ENCODE data around the gene CCPG1.

CCPG1 gene

DNA sequence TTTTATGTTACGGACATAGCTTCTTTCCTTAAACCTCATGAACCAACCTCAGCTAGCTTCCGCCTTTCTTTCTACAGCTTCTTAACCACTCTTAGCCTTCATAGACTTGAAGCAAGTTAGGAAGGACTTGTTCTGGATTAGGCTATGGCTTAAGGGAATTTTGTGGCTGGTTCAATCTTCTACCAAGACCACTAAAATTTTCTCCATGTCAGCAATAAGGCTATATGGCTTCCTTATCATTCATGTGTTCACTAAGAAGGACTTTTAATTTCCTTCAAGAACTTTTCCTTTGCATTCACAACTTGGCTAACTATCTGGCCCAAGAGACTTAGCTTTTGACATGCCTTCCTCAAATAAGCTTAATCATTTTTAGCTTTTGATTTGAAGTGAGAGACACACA lies 24.5 kb downstream of the CCPG1 start:
- DNase-seq = no peak

DNA sequence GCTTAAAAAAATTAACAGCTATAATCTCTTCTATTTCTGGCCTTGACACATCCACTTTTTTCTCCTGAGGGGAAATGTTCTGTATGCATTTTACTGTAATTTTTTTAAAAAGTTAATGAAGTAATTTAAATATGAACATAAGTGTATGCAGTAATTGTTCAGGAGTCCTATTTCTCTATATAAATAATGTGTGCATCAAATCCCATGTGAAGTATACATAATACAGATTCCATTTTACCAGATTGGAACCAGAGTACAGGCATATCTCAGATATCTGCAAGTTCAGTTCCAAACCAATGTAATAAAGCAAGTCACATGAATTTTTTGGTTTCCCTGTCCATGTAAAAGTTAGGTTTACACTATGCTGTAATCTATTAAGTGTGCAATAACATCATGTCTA lies 26.6 kb downstream of the CCPG1 start:
- DNase-seq = no peak

DNA sequence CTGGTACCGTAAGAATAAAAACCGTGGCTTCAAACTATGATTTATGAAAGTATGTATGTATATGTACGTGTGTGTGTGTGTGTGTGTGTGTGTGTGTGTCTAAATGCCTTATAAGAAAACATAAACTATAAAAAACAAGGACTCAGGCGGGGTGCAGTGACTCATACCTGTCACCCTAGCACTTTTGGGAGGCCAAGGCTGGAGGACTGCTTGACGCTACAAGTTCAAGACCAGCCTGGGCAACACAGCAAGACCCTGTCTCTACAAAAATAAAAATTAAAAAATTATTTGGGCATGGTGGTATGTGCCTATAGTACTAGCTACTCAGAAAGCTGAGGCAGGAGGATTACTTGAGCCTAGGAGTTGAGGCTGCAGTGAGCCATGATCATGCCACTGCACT lies 29.1 kb downstream of the CCPG1 start:
- DNase-seq = no peak

DNA sequence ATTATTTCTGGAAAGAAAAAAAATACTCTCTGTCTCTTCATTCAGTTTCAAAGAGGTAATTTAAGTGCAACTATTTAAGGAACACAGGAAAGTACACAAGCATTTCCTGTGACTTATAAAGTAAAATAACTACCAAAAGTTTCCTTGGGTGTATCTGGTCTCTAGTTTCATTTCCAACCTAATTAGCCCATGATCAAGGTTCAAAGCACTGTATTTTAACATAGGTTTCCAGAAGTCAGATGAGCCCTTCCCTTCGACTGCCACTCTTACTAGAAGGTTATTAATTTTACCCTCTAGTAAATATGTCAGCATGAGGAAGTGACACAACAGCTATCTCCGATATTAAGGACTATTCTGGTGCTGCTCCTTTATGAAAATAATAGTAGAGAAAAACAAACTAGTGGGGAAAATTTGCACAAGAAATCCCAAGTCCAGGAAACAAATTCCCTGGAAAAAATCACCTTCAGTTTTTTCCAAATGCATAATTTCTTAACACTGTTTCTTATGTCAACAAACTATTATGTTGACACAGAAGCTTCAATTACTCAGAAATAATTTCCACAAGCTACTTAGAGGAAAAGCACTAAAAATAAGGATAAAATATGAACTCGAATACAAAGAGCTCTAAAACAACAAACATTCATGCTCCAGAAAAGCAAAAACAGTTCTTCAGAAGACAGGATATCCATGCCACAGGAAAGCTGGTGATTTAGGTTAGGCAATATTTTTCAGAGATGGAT lies 35.3 kb downstream of the CCPG1 start:
- no peak for DNase-seq

DNA sequence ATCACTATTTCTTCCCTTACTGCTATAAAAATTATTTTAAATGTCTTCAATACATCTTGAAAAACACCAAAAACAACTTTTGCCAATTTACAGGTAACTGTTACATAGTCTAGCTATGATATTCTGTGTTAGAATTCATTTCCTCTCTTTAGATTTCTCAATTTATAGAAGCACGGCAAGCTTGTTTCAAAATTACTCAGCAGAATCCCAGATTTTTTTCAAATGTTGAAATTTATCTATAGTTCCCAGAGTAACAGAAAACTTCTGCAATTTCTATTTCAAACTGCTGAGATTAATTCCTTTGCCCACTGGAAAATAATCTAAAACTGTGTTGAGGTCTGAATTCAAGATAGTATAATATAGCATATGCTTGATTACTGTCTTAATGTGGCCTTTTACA lies 41.2 kb downstream of the CCPG1 start:
- no peak for DNase-seq

DNA sequence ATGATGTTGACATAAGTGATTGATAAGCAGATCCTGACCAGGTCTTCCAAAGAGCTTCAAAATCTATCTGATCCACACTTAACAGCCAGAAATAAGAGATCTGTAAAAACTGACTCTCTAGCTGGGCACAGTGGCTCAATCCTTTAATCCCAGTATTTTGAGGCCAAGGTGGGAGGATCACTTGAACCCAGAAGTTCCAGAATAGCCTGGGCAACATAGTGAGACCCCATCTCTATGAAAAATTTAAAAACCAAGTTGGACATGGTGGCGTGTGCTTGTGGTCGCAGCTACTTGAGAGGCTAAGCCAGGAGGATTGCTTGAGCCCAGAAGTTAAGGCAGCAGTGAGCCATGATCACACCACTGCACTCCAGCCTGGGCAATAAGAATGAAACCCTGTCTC lies 45.5 kb downstream of the CCPG1 start:
- DNase-seq = no peak

DNA sequence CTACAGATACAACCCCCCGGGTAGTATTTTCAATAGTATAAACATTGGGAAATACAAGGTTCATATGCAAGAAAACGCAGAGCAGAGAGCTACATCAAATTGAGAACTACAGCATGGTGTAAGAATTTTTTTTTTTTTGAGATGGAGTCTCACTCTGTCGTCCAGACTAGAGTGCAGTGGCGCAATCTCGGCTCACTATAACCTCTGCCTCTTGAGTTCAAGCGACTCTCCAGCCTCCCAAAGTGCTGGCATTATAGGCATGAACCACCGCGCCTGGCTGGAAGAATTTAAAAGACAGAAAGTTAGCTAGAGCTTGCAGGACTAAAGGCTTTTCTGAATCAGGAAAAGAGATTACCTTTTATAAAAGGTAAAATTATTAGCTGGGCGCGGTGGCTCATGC lies 47.1 kb downstream of the CCPG1 start:
- no peak for DNase-seq

DNA sequence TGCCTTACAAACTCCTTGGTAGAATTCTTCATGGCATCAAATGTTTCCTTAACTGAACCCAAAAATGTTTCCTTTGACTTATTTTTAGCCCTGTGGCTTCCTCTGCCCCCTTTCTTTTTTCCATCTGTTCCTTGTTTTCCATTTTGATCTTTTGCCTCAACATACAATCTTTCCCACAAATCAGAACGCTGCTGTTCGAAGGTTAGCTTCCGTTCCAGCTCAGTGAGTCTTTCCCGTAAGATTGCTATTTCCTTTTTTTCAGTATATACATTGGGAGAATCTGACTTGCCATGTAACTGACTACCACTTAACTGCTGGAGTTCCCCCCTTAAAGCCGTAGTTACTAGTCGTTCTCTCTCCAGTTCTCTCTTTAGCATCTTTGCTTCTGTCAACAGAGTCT lies 47.9 kb downstream of the CCPG1 start:
- DNase-seq = no peak

DNA sequence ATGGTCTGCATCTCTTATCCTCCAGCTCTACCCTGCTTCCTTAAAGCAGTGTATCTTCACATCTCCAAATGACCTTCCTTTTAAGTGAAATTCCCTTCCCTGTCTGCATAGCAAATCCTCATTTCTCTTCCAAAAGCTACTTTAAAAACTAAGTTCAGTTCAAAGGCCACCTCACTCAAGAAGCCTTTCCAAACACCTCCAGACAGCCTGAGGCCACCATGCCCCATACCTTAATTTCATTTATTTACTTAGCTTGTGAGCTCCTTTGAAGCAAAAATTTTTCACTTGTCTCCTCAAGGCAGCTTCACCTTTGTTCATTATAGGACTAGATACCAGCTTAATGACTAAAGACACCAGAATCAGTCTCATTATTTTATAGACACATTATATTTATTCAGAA lies 49.7 kb downstream of the CCPG1 start:
- DNase-seq = no peak

DNA sequence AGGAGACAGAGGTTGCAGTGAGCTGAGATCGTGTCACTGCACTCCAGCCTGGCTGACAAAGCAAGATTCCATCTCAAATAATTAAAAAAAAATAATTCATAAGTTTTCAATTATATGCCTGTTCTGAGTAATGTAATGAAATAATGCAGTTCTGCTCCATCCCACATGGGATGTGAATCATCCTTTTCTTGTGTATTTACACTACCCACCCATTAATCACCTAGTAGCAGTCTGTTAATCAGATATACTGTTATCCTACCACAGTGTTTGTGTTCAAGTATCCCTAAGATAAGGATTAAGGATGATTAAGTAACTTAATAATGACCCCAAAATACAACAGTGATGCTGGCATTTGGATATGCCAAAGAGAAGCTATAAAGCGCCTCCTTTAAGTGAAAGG lies 50.4 kb downstream of the CCPG1 start:
- no peak for DNase-seq

DNA sequence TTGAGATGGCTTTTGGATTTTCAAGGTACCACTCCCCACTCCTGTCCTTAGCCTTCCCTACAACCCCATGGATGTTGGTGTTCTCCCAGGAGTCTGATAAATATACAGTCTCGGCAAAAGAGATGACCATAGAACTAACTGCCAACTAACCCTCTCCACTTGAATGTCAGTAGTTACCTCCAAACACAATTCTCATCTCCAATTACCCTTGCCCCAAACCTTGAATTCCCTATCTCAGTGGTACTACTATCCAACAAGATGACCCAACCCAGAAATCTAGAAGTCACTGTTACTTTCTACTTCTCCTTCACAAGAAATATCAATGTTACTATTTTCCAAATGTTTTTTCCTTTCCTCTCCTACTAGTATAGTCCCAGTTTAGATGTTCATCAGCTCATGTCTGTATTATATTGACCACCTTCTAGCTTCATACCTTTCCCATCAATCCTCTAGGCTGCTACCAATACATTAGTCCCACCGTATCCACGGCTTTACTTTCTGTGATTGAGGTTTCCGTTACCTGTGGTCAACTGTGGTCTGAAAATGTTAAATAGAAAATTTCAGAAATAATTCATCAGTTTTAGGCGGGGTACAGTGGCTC lies 51.1 kb downstream of the CCPG1 start:
- no peak for DNase-seq

DNA sequence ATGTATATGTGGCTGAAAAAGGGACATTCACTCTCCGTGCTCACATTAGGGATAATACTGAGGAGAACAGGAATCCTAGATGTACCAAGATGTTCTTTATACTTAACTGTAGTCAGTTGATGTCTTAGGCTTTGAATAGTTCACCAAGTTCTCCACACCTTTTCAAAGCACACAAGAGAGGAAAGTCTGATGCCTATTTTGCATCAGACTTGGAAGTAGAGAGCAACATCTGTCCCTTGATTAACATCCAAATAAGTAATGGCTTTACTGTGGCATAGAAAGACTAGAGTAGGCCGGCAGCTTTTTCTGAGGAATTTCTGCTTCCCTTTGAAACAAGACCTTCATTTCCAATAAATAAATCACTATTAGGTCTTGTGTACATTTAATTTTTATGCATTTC lies 55.1 kb downstream of the CCPG1 start:
- no peak for DNase-seq

DNA sequence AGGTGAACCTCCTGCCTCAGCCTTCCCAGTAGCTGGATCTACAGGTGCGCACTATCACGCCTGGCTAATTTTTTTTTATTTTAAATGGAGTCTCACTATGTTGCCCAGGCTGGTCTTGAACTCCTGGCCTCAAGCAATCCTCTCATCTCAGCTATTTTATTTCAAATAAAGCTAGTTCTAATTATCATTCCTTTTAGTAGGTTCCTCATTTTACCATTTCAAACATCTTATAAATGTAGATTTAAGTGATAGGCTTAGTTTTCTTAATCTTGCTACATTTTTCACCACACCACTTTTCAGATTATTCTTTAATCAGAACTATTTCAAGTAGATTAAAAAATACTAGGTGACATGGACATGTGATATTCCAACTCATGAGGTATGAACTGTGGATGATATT lies 58.9 kb downstream of the CCPG1 start:
- DNase-seq = no peak

DNA sequence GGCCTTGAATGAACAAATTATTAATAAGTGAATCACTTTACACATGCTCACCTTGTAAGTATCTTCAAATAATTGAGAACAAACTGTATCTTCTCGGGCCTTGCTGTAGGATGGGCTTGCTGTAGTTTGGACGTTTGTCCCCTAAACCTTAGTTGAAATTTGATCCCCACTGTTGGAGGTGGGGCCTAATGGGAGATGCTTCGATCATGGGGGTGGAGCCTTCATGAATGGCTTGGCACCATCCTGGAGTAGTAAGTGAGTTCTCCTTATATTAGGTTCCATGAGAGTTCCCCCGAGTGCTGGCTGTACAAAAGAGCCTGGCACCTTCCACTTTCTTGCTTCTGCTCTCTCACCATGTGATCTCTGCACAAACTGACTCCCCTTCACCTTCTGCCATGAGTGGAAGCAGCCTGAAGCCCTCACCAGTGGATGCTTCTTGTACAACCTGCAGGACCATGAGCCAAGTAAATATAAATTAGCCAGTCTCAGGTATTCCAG lies 59.8 kb downstream of the CCPG1 start:
- DNase-seq = no peak

DNA sequence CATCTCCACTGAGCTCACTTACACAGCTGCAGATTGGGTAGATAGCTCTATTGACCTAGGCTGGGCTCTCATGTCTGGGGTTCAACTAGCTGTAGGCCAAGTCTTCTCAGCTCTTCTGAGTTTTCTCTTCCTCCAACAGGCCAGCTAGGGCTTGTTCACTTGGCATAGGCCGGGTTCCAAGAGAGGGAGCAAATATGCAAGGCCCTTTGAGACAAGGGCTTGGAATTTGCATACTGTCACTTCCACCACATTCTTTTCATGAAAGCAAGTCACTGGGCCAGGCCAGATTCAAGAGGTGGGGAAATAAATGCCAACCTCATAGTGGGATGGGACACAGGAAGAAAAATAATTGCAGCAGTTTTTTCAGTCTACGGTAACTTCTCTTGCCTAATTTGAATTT lies 64.0 kb downstream of the CCPG1 start:
- DNase-seq = no peak

DNA sequence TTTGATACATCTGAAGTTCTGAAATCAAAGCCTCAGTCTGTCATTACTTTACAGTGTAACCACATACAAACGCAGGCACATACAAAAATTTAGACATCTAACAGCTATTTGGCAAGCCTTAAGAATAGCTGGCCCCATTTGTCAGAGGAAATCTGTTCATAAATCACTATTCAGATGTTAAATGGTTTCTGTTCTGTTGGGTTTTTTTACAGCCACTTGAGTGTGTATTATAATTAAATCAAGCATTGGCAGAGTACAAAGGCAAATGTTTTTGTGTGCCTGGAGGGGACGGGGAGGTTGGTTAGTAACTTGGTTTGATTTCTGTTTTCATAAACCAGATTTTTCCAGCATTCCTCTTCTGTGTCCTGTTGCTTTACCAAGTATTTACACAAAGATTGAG lies 65.0 kb downstream of the CCPG1 start:
- DNase-seq = no peak

DNA sequence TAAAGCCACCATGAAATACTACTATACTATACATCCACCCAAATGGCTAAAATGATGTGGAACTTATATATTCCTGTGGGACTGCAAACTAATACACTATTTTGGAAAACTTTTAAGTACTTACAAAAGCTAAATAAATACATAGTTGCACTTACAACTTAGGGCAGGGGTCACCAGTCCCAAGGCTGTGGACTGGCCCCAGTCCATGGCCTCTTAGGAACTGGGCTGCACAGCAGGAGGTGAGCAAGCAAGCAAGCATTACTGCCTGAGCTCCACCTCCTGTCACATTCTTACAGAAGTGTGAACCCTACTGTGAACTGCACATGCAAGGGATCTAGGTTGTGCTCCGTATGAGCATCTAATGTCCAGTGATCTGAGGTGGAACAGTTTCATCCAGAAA lies 71.0 kb downstream of the CCPG1 start:
- no peak for DNase-seq

DNA sequence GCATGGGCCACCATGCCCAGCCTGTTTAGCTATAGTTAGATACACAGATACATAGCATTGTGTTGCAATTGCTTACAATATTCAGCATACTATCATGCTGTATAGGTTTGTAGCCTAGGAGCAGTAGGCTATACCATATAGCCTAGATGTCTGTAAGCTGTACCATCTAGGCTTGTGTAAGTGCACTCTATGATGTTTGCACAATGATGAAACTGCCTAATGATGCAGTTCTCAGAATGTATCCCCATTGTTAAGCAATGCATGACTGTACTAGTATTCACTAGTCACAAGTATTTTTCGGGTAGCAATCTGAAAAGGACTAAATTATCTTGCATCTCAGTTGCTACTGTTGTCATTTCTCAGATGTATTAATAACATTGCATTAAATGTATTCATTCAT lies 73.2 kb downstream of the CCPG1 start:
- DNase-seq = no peak

DNA sequence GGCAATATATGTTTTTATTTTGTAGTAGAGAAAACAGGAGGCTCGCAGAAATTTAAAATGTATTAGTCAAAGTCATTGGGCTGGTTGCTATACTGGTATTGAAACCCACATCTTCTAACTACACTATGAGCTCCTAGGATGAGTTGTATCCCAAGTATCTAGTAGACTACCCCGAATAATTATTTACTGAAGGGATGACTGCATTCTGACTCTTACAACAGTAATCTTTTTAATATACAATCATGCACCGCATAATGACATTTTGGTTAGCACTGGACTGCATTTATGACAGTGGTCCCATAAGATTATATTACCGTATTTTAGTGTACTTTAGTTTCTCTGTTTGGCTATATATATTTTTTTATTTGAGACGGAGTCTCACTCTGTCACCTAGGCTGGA lies 73.8 kb downstream of the CCPG1 start:
- no peak for DNase-seq

DNA sequence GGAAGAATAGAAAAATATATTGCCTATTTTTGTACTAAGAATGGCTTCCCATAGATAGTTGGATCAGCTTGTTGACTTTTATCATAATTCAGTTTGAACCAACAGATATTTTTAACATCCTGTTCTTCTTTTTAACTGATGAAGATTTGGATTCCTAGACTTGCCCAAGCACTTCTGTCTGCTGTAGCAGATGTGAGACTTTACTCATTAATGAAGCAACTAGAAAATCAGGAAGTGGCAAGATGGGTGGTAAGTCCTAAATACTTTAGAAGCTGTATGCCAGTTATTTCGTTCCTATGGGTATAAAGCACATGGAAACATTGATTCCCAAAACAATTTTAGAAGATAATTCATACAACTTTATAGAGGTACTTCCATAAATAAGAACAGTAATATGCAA lies 80.8 kb downstream of the CCPG1 start:
- DNase-seq = no peak

DNA sequence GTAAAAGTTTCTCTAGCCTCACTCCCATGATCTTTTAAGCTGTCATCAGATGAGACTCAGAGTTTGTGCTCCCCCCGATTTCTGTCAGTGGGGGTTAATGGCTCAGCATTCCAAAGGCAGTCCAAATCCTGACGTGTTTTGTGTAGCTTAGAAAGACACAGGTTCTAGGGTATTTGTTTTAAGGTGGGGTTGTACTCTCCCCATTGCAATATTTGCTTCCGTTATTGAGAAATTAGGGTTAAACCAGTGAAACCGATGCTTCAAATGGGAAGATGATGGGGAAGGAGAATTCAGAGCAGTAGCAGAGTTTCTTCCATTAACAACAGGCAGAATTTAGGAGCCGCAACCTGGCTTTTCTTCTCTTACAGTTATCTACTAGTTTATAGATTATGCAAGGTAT lies 85.7 kb downstream of the CCPG1 start:
- no peak for DNase-seq

DNA sequence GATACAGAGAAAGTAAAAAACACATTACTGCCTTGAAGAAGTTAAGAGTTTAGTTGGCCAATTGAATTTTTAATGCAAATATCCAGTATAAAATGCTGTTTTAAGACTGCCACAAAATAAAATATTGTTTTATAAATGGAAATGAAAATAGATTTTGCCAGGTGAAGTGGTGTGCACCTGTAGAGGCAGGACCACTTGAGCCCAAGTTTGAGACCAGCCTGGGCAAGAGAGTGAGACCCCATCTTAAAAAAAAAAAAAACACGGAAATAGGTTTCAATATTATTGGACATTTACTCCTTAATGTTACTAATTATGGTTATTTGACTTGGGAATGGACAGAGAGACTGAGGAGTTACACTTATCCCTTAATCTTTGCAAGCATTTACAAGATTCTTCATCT lies 87.2 kb downstream of the CCPG1 start:
- DNase-seq = no peak

DNA sequence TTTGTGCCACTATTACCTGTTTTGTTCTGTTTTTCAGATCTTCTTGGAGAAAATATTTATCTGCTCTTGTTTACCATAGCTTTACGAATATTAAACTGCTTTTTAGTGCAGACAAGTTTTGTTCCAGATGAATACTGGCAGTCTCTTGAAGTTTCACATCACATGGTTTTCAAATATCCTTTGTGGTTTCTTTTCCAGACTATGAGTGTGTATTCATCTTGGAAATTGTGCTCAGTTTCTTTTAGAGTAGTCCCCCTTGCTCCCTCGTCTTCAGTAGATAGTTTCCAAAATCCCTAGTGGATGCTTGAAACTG lies 88.0 kb downstream of the CCPG1 start:
- DNase-seq = no peak

DNA sequence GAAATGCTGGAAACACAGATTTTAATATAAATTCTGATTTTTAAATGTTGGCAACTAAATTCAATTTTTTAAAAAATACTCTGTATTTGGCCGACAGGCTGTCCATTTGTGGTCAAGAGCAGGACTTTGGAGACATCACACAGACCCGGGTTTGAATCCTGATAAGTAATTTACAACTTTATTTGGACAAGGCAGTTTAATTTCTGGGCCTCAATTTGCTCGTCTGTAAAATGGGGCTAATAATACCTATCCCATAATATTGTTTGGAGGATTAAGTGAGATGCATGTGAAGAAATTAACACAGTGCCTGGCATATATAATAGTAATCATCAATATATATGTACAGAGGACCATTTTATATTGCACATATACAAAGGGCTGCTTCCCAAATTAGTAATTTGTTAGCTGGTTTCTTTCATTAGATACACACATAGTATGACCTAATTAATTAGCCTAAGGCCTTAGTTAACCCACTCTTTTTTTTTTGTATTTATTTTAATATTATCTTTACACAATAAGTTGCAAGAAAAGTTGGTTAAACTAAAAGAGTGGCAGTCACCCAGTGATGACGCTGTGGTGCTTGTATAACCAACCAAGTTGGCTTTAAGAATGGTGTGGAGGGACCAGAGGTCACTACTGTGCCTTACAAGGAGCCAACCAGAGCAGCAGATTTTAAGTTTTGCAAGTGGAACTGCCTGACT lies 88.5 kb downstream of the CCPG1 start:
- DNase-seq = no peak
